Lower leg skin (tissue), 4 donors: Measurements from ENCODE around the gene FIBCD1. TPM values are rescaled to one million over a fixed set of nuclear protein-coding genes. Genes with fewer than 3 reads are reported as not detected.
A peak's percentile ranks its signal among the peaks of the same experiment; 100 is the strongest.

Source experiments
- DNase-seq, 2 donors: peaks; one replicate each; pipeline ENCODE4 v3.0.0-alpha.2; 2019; ENCODE audit warnings: low spot score in 2 of 2
- H3K4me3 ChIP-seq: fragments of 200-600 bp; sonication (generic); 2 replicates; pipeline ENCODE4 v1.5.1; 2017; ENCODE audit warnings: mild to moderate bottlenecking, low read depth; ENCODE audit not compliant: poor library complexity, severe bottlenecking
- CTCF ChIP-seq, 3 donors: fragments of 450-650 bp; IDR thresholded peaks; one replicate each; pipeline ENCODE4 v1.5.1; 2016; ENCODE audit warnings: antibody characterized with exemption in 3 of 3, mild to moderate bottlenecking in 3 of 3, moderate library complexity in 2 of 3
- POLR2A ChIP-seq, 2 donors: fragments of 450-650 bp; IDR thresholded peaks; one replicate each; pipeline ENCODE4 v1.6.1; 2016 to 2017; ENCODE audit warnings: antibody characterized with exemption in 2 of 2, mild to moderate bottlenecking in 1 of 2, moderate library complexity in 1 of 2
- WGBS, 2 donors: methylation state at CpG; one replicate each; pipeline ENCODE4 v1.1.5; 2018; 5-methylcytosine and 5-hydroxymethylcytosine counted together
- intact Hi-C: fragments of 100-400 bp; cut with DNase I; formaldehyde crosslinking; loops from one replicate; pipeline ENCODE4 v1.15.0; 2023; ENCODE audit warnings: low total_unique reads
- total RNA-seq, 4 donors: library from RNA; depleted of rRNA; stranded (reverse); fragments of >200 nt; gene quantifications; one replicate each; pipeline ENCODE4 v1.1.0, GENCODE V29; 2016

Gene FIBCD1
- total RNA-seq, 4 donors from 2014 or later, result 0.17 to 0.42 TPM; not detected in 2

DNA sequence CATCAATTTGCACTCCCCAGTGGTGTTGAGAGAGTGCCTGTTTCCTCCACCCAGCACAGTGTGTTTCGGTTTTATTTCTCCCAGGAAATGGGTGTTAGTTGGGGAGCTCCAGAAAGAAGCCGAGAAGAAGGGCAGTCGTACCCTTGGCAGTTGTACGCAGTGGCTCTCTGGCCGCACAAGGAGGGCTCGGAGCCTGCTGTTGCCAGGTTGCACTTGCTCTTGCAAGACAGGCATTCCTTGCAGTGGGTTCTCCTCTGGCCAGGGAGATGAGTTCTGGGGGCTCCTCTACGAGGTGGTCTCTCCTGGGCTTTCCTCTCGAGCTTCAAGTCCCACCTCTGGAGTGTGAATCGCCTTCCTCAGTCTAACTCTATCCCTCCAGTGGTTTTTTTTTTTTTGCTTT, 71.5 kb downstream of the FIBCD1 start:
- intact Hi-C loops, result loop anchor here (10.0 kb wide), 1 partner anchor 103 kb away; no protein-coding TSS in a partner anchor
- TF ChIP-seq CTCF (IDR thresholded peaks at IDR 0.05) (no peak), POLR2A (IDR thresholded peaks at IDR 0.05) (no peak)
- H3K4me3 ChIP-seq, result no peak overlapping the region
- DNase-seq, result no peak
- WGBS, 2 donors, result 73 to 86% methylated on average over 9 of the region's 9 CpGs

DNA sequence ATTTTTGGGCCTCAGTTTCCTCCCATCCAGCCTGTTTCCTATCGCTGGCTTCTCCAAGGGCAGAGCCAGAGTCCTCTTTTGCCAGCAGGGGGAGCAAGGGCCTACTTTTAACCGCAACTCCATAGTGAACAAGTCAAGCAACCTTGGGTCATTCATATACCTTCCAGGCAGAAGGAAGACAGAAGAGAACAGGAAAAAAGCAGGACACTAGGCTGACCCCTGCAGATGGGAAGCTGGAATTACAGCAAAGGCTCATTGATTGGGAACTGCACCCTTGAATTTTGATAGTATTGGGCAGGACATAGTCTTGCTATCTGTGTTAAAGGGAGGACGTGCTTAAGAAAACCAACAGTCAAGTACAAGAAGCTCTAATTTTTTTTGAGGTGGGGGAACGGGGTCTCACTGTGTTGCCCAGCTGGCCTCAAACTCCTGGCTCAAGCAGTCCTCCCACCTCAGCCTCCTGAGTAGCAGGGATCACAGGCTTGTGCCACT, 72.5 kb downstream of the FIBCD1 start:
- peak in 1 of 2 donors; percentile 45 for DNase-seq

GRCh38 chr9:130865921-130866320, 73.1 kb downstream of the FIBCD1 start:
- DNase-seq, result no peak
- WGBS, 2 donors, result 97% methylated on average over 3 of the region's 3 CpGs
- TF ChIP-seq CTCF (IDR thresholded peaks at IDR 0.05) (no peak), POLR2A (IDR thresholded peaks at IDR 0.05) (no peak)
- intact Hi-C loops, result loop anchor here (10.0 kb wide), 1 partner anchor 101 kb away; no protein-coding TSS in a partner anchor
- H3K4me3 ChIP-seq, result no peak overlapping the region

More for the DNA sequence above, 72.5 kb downstream of the FIBCD1 start:
- 49 to 51% methylated on average over 4 of the region's 4 CpGs for WGBS, 2 donors
- TF ChIP-seq CTCF (IDR thresholded peaks at IDR 0.05), result peak in 1 of 3 donors; percentile 29
- no peak for TF ChIP-seq POLR2A (IDR thresholded peaks at IDR 0.05)
- intact Hi-C loops, result loop anchor here (10.0 kb wide), 1 partner anchor 102 kb away; no protein-coding TSS in a partner anchor
- no peak overlapping the region for H3K4me3 ChIP-seq

GRCh38 chr9:130864541-130864940, 74.5 kb downstream of the FIBCD1 start:
- intact Hi-C loops, result loop anchor here (5.0 to 10.0 kb wide), 2 partner anchors 100 to 157 kb away; no protein-coding TSS in a partner anchor
- WGBS, 2 donors, result 86 to 93% methylated on average over 6 of the region's 6 CpGs
- H3K4me3 ChIP-seq, result no peak overlapping the region
- TF ChIP-seq CTCF (IDR thresholded peaks at IDR 0.05) (no peak), POLR2A (IDR thresholded peaks at IDR 0.05) (no peak)
- DNase-seq, result no peak

- 81 to 86% methylated on average over 23 of the region's 23 CpGs for WGBS, 2 donors
- H3K4me3 ChIP-seq, result no peak overlapping the region
- DNase-seq, result no peak
- TF ChIP-seq POLR2A (IDR thresholded peaks at IDR 0.05), result no peak
- TF ChIP-seq CTCF (IDR thresholded peaks at IDR 0.05), result no peak
- intact Hi-C loops, result loop anchor here (5.0 to 10.0 kb wide), 2 partner anchors 98 to 155 kb away; no protein-coding TSS in a partner anchor
These were observed 76.3 kb downstream of the FIBCD1 start for GRCh38 chr9:130862747-130863146.

- no peak for TF ChIP-seq POLR2A (IDR thresholded peaks at IDR 0.05)
- TF ChIP-seq CTCF (IDR thresholded peaks at IDR 0.05), result no peak
- H3K4me3 ChIP-seq, result no peak overlapping the region
- WGBS, 2 donors, result 85 to 92% methylated on average over 8 of the region's 8 CpGs
- intact Hi-C loops, result loop anchor here (5.0 to 10.0 kb wide), 2 partner anchors 97 to 155 kb away; no protein-coding TSS in a partner anchor
- DNase-seq, result no peak
These were observed 76.8 kb downstream of the FIBCD1 start for GRCh38 chr9:130862217-130862616.
